Measurements from ENCODE around the gene ARHGEF7.

Gene ARHGEF7

DNA sequence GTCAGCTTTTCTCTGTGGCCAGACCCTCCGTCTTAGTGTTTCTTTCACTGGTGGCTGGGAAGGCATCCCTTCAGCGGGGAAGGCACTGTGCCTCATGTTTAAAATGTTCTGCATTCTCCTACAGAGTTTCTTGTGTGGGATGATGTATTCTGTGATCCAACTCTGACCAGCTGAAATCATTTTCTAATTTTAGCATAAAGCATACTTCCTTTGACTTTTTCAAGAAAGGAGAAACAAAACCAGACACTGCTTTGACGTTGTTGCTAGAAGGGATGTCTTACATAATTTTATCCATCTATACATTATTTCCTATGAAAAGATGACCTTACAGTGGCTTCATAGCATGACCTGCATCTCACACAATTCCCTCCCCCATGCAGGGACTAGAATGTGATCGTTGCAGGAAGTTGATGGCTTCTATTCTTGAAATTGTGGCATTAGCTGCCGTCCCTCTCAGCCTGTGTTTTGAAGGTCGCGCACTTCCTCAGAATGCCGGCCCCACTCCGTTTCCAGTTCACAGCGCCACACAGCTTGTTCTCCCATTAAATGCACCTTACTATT lies 166.7 kb downstream of the ARHGEF7 start:
- no peak for DNase-seq

DNA sequence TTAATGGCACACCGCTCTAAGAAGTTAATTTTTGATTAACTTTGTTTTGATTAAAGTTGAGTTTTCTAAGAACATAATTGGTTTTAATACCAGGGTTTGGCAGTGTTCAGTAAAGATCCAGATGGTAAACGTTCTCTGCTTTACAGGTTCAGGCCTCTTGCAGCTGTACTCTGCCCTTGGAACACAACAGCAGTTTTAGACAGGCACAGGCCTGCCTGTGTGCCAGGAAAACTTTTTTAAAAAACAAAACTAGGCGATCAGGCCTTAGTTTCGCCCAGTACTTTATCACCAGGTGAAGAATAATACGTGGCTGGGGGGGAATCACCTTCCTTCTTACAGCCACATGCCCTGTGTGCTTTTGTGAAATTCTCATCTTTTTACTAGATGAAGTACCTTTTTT lies 167.3 kb downstream of the ARHGEF7 start:
- no peak for DNase-seq

DNA sequence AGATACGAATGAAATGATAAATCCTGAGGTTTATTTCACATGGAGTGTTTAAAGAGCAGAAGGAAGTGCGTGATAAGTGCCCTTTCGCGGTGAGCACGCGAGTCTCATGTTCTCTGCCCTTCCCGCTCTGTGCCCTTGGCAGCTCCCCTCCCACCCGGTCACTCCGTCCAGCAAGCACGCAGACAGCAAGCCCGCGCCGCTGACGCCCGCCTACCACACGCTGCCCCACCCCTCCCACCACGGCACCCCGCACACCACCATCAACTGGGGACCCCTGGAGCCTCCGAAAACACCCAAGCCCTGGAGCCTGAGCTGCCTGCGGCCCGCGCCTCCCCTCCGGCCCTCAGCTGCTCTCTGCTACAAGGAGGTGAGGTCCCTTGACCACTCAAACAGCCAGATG lies 167.9 kb downstream of the ARHGEF7 start:
- DNase-seq: no peak

DNA sequence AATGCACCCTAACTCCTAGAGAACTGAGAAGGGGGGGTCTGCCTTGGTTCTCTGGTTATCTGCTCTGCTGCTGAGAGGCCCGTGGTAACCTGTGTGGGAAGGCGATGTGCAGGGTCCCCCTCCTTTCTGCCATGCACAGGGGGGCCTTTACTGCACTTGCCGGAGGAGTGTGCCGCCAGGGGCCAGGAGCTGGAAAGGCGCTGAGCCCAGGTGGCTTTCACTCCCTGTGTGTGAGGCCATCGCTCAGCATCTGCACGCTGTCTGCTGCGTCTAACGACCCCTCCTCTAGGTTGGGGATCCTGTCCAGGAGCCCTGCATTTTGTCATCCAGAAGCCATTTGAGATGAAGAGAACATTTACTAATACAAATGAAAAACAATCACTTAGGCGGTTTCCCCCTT lies 168.3 kb downstream of the ARHGEF7 start:
- no peak for DNase-seq

DNA sequence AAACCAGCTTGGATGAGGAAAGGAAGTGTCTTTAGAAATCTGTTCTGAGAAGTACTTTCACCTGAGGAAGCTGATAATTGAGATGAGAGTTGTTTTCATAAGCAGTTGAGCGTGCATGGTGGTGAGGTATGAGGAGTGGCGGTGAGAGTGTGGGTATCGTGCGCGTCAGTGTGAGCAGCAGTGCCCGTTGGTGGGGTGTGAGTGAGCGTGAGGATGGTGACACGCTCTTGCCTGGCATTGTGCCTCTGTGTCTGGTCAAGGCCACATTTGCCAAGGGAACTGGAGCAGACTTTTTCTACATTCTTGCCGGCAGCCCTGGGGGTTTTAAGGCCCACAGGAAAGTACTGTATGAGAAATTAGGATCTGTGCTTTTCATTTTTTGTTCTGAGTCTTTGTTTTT lies 168.9 kb downstream of the ARHGEF7 start:
- DNase-seq: no peak

DNA sequence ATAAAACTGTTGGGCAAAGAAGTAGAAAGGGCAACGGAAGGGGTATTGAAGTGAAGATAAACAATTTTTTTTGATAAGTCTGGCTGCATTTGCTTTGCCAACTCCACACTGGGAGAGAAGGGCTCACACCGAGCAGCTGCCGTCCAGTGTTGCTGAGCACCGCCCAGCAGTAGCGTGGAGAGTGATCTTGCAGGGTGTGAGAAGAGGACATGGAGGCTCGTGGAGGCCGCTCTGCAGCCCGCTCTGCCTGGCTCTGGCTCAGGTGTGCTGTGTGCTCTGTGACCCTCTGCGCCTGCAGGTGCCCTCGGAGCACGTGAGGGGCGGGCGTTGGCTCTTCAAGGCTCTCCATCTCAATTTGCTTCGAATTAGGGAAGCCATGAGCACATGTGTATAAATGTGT lies 169.5 kb downstream of the ARHGEF7 start:
- DNase-seq: no peak

DNA sequence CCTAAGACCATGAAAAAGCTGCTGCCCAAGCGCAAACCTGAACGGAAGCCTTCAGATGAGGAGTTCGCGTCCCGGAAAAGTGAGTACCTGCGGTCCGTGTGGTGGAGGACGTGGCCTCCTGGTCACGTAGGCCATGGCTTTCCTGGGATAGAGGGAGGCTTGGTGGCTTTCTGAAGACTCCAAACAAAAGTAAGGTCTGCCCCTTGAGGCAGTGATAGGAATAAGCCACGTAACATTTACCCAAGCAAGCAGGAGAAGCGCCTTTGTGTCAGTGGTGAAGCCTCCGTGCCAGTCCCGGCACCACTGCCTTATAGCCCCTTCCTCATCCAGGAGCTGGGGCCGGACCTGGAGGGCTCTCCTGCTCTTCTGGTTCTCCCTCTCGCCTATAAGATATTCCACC lies 171.1 kb downstream of the ARHGEF7 start:
- DNase-seq: no peak

DNA sequence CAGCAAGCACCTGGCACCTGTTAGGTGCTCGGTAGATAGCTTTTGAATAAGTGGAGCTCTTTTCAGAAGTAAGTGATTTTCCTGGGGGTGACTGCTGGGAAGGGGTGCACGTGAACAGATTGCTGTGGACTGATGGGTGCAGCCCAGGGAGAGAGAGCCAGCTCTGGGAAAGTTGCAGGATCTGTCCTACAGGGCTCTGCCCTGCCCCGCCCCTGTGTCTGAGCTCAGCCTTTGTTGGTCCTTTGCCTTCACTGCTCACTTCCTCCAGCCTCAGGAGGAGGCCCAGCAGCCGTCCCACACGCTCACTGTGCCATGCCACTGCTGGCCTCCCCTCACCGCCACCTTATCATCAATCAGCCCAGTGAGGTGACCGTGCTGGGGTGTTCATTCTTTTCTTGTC lies 171.6 kb downstream of the ARHGEF7 start:
- DNase-seq: no peak

DNA sequence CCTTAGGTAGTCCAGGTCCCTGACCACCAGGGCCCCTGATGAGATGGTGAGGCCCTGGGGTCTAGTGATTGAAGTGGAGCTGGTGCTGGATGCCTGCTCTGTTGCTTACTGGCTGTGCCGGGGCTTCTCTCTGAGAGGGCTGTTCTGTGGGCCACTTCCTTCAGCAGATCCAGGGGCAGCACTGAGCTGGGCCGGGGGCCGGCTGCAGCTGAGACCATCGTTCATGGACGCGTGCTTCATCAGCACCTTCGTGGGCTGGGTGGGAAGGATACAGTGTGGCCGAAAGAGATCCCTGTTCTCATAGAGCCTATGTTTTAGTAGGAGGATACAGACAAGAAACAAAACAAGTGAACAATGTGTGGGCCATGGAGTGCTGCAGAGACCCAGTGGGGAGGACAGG lies 172.1 kb downstream of the ARHGEF7 start:
- DNase-seq: no peak

DNA sequence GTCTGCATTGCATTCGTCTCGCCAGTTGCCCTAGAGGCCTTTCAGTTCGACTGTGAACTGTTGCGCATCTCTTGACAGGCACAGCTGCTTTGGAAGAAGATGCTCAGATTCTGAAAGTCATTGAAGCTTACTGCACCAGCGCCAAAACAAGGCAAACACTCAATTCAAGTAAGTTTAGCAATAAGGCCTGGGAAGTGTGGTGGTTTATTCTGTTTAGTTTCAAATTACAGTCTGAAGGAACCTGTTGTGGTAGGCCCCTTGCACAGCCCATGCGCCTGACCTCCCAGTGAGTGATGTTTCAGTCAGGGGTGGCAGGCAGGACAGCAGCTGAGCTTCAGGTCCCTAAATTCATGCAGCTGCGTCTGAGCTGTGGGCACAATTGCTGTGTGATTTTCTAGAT lies 173.2 kb downstream of the ARHGEF7 start:
- no peak for DNase-seq

DNA sequence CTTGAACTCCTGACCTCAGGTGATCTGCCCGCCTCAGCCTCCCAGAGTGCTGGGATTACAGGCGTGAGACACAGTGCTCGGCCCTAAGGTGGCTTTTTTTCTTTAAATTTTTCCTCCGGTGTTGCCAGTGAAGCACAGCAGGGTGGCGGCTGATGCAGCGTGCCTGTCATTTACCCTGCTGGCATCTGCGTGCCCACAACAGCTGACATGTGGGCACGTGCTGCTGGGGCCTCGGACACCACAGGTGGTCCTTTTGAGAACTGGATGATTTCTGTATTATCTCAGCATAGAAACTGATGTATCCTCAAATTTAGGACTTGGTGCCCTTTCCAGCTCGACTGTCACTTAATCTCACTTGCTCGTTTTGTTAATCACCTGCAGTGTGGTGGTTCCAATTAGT lies 174.1 kb downstream of the ARHGEF7 start:
- no peak for DNase-seq

DNA sequence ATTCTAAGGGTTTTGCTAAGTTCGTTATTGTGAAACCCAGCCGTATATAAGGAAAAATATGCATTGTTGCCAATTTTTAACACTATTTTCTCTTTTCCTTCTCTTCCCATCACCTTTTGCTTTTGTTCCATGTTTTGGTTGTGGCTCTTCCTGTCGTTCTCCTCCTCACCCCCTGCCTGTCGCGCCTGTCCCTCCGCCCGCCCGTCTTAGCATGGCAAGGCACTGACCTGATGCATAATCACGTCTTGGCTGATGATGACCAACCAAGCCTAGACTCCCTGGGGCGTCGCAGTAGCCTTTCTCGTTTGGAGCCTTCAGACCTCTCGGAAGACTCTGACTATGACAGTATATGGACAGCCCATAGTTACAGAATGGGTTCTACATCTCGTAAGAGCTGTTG lies 176.8 kb downstream of the ARHGEF7 start:
- no peak for DNase-seq

DNA sequence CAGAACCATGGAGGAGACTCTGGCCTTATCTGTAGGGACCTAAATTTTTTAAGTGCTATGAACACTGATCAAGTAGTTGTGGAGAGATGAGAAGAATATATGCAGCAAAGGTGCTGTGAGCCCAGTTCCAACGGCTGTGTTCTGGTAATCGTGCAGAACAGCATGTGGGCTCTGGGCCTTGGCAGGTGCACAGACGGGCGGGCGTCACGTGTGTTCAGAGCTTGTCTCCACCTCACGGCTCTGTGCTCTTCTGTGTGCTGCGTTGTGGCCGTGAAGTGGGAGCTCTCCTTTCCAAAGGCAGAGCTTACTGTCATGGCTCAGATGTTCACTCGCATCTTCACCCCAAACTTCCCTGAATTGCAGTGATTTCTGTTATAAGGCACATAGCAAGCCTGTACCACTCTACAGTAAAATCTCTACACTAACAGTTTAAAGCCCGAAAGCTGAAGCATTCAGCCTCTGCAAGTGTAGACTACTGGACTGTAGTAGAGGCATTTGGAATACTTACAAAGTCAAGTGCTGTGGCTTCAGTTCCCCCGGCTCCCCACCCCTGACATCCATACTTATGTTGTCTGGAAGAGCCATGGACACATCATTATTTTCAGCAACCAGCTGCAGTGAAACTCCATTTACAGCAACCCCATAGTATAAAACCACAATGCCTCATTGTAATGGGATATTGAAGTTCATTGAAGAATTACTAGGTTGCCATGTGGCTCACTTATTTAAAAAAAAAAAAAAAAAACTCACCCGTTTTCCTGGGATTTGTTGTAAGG lies 177.8 kb downstream of the ARHGEF7 start:
- no peak for DNase-seq

DNA sequence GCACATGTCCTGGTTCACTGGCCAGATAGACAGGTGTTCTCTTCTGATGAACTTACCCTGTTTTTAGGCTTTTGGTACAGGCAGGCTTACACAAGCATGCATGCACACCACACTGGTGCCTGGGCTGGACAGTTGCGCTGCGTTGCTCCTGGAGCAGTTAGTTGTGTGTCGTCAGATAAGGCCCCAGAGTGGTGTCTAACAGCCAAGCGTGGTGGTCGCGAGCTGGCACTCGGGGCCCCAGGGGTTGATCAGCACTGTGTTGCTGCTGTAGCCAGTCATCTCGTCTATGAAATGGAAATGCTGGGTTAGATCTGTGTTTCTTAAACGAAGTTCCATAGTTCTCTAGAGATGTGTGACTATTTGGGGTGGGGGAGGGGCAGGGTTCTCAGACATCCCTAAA lies 180.8 kb downstream of the ARHGEF7 start:
- DNase-seq: no peak

DNA sequence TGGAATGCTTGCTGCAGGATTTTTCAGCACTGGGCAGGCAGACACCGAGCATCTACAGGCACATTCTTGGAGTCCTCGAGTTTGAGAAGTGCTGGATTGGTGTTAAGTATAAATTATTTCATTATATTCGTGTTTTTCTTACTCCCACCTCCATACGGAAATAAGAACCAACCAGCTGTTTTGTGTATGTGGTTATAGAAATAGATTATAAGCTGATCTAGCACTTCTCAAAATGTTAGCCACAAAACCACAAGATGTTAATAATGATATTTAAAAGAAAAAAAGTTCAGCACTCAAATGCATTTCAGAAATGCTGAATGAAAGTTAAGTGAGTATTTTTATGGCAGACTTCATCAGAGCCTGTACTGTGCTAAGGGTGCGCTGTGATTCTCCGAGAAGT lies 181.3 kb downstream of the ARHGEF7 start:
- peak in 1 of 2 donors; percentile 14 for DNase-seq

DNA sequence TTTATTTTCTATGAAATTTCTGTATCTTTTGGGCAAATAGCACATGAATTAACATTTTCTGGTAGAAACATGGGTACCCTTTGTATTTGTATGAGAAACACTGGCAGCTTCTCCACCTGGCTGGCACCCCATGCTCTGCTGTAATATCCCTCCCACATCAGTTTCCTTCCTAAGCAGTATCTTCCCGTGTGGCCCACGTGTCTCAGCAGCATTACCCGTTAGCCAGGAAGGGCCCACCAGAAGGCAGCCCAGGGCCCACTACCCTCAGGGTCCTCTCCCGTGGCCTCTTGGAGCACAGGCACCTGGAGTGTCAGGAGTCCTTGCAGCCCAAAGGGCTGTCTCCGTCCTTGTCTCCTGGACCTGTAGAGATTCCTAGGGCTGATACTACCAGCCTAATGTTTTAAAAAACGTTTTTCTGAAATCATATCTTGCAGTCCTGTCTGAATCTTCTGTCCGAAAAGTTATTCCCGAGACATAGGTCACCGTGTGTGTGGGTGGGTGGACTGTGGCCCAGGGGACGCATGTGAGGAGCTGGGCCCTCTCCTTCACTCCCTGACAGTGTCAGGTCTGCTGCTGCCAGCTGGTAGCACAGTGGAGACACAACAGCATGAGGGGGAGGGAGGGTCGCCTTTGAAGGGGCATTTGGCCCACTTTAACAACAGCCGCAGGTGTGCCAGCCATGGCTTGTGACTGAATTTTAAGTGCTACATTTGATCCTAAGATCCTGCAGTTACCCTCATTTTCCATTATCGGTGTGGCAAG lies 183.3 kb downstream of the ARHGEF7 start:
- DNase-seq: no peak

DNA sequence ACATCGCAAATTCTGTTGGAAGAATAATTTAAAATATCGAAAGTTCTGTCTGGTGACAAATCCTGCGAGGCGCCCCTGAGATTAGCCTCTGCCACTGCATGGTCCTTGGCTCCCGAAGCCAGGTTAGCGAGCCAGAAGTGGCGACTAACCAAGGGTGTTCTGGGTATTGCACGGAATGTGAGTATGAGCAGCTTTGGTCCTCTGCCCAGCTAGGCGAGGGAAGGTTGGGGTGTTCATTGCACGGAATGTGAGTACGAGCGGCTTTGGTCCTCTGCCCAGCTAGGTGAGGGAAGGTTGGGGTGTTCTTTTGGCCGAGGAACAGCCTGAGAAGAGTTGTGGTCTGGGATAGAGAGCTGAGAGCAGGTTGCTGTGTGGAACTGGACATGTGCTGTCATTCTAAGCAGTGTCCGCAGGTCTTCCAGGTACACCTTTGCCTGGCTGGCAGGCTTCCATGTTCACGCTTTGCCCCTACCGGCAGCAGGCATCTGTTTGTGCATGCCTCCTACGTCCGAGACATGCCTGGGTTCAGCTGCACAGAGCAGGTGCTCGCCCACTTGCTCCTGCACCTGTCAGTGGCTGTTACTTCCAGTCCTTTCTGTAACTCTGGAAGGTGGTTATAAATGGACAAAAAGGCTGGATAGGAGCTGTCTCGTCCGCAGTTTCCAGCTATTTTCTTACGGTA lies 187.1 kb downstream of the ARHGEF7 start:
- DNase-seq: no peak

DNA sequence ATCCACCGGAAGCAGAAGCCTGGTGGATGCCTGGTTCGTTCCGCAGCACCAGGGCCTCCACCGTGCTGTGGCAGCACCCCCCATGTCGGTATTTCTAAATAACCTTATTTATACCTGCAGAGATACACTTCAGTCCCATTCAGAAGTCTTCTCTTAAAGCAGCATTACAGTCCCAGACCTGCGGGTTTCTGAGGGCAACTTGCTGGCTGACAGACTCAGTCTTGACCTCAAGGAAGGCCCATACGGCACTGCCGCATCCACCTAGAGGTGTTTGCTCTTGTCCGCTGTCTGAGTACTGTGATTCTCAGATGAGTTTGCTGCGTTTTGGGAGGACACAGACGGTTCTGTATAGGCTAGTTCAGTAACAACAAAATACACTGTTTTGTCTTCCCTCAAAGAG lies 188.4 kb downstream of the ARHGEF7 start:
- DNase-seq: no peak

DNA sequence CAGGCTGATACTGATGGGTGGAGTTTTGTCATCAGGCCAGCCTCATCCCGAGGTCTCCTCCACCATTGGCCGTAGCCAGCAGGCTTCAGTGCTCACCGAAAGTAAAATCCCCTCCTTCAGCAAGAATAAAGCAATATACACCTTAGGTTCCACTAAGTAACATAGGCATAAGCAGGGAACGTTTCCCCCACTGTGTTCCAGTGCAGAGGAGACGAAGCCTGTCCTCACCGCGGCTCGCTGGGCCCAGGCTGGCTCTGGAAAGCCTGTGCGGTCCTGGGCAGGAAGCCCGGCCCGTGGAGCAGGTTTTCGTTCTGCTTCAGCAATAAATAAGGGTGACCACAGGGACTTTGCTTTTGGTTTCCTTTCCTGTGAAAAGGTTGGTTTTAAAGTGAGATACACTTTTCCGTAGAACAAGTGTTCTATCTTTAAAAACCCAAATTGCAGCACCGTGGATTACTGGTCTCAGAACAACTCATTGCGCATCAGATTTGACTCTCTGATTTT lies 189.0 kb downstream of the ARHGEF7 start:
- peak in 1 of 2 donors; percentile 7 for DNase-seq

DNA sequence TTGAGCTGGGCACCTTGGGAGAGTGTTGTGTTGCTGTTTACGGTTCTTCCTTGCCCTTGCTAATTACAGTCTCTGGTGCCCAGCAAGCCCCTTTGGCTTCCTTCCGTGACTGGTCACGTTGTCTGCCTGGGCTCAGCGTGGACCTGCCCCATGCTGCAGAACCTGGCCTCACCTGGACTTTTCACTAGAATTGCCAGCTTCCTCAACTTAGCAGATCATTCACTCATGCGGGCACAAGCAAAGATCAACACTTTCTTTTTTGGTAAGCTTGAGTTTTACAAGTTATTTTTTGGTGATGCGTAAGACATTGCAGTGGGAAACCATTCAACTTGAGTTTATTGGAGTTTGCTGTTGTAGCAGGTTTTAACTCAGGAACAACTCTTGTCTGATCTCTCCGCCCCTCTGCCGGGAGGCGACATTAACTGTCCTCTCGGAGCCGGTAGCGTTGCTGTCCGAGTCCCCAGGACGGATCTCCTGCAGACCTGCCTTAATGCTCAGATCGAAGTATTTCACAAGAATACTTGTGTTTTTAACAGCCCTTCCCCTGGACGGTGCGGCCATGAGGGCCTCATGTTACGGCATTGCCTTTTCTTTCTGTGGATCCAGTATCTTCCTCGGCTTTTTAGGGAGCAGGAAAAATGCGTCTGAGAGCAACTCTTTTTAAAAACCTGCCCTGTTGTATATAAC lies 189.6 kb downstream of the ARHGEF7 start:
- DNase-seq: no peak

DNA sequence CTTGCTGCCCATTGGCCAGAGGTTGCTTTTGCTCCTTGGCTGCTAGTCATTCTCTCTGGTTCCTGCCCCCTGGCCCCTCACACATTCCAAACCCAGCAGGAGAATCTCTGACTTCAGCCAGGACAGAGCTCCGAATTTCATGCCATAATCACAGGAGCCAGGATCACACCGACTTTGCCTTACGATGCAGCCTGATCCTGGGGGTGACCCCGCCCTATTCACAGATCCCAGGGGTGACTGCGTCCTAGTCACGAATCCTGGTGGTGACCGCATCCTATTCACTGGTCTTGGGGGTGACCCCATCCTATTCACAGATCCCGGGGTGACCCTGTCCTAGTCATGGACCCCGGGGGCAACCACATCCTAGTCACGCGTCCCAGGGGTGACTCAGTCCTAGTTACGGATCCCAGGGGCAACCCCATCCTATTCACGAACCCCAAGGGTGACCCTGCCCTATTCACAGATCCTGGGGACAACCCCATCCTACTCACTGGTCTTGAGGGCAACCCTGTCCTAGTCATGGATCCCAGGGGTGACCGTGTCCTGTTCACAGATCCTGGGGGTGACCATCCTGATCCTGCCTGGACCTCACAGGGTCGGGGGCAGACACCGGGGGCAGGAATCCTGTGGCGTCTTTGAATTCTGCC lies 198.0 kb downstream of the ARHGEF7 start:
- DNase-seq: no peak

DNA sequence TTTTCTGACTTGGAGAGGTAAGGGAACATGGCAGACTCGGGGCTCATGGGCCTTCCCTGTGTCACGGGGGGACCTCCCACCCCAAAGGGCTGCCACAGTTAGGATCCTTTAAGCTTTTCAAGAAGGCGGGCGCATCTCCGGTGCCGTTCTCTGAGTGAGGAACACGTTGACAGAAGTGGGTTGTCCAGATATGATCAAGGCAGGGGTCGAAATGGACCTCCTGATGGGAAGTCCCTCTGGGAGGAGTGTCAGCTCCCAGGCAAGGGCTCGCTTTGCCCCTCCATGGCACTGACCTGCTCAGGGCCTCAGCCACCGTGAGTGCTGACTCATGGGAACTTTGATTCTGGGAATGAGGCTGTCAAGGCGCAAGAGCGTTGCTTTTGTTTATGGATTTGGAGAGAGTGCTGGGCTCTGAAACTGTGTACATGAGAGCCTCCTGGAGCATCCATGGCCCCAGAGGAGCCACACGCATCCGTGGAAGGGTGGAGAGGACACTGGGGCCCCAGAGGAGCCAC lies 198.9 kb downstream of the ARHGEF7 start:
- no peak for DNase-seq
